ENCODE measurements around the gene KLC1.

KLC1 gene

GRCh38 chr14:103713304-103714062 lies 84.5 kb downstream of the KLC1 start:
- TF ChIP-seq SIN3A (IDR thresholded peaks at IDR 0.05; ENCODE audit: borderline replicate concordance, insufficient read depth, low read length), result no peak
- TF ChIP-seq, protein P1, sequence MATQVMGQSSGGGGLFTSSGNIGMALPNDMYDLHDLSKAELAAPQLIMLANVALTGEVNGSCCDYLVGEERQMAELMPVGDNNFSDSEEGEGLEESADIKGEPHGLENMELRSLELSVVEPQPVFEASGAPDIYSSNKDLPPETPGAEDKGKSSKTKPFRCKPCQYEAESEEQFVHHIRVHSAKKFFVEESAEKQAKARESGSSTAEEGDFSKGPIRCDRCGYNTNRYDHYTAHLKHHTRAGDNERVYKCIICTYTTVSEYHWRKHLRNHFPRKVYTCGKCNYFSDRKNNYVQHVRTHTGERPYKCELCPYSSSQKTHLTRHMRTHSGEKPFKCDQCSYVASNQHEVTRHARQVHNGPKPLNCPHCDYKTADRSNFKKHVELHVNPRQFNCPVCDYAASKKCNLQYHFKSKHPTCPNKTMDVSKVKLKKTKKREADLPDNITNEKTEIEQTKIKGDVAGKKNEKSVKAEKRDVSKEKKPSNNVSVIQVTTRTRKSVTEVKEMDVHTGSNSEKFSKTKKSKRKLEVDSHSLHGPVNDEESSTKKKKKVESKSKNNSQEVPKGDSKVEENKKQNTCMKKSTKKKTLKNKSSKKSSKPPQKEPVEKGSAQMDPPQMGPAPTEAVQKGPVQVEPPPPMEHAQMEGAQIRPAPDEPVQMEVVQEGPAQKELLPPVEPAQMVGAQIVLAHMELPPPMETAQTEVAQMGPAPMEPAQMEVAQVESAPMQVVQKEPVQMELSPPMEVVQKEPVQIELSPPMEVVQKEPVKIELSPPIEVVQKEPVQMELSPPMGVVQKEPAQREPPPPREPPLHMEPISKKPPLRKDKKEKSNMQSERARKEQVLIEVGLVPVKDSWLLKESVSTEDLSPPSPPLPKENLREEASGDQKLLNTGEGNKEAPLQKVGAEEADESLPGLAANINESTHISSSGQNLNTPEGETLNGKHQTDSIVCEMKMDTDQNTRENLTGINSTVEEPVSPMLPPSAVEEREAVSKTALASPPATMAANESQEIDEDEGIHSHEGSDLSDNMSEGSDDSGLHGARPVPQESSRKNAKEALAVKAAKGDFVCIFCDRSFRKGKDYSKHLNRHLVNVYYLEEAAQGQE (IDR thresholded peaks at IDR 0.05; ENCODE audit: insufficient read depth in 1 of 2, low read depth in 2 of 2, low read length in 2 of 2), result no peak
- no peak for TF ChIP-seq FOXP2 (optimal IDR thresholded peaks at IDR 0.05; ENCODE audit: borderline replicate concordance, extremely low read depth, extremely low read length, insufficient read depth)
- no peak for TF ChIP-seq POLR2AphosphoS5 (IDR thresholded peaks at IDR 0.05; ENCODE audit: low read depth, low read length)
- TF ChIP-seq TAF1 (IDR thresholded peaks at IDR 0.05; ENCODE audit: borderline replicate concordance, insufficient read depth, low read length), result no peak

GRCh38 chr14:103714063-103714724 lies 85.2 kb downstream of the KLC1 start:
- TF ChIP-seq FOXP2 (optimal IDR thresholded peaks at IDR 0.05; ENCODE audit: borderline replicate concordance, extremely low read depth, extremely low read length, insufficient read depth) (no peak), POLR2AphosphoS5 (IDR thresholded peaks at IDR 0.05; ENCODE audit: low read depth, low read length) (no peak), SIN3A (IDR thresholded peaks at IDR 0.05; ENCODE audit: borderline replicate concordance, insufficient read depth, low read length) (no peak), TAF1 (IDR thresholded peaks at IDR 0.05; ENCODE audit: borderline replicate concordance, insufficient read depth, low read length) (no peak)

- TF ChIP-seq FOXP2 (optimal IDR thresholded peaks at IDR 0.05; ENCODE audit: borderline replicate concordance, extremely low read depth, extremely low read length, insufficient read depth) (no peak), TAF1 (IDR thresholded peaks at IDR 0.05; ENCODE audit: borderline replicate concordance, insufficient read depth, low read length) (peak; percentile 56; the same call in 1 of the 2 replicates)
Observed at GRCh38 chr14:103715052-103716000, 86.3 kb downstream of the KLC1 start, which contains the start of the genes XRCC3 and ZFYVE21. Gene XRCC3, minus strand, starts transcription at chr14:103715451. Its CDS starts 4,364 bp downstream, at chr14:103711087. Gene ZFYVE21, plus strand, starts transcription at chr14:103715810. Its CDS starts 32 bp downstream, at chr14:103715842.

DNA sequence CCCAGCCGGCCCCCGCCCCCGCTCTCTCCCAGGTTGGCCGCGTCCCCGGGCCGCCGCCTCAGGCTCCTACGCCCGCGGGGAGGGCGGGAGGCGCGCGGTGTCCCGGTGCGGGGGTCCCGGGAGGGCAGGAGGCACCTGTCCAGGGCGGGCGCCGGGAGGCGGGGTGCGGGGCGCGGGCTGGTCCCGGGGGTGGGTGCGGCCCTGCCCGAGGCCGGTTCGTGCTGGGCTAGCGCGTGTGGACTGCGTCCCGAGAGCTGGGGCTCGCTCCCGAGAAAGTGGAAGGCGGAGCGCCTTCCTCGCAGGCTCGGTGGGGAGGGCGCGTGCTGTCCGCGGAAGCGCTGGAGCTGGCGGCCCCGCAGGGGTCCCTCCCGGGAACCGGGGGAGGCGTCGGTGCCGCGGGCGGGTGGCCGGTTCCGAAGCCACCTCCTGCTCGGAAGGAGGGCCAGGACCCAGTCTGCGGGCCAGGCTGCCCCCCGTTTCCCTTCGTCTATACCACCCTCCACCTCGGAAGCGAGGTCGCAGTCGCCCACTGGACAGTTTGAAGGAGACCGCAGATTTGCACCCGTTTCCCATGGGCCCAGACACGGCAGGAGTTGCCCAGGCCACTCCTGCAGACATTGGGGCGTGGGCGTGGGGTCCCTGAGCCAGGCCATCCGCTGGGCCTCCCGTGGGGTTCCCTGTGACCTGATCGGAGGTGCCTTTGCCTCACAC lies 87.2 kb downstream of the KLC1 start:
- TF ChIP-seq, protein P1 (IDR thresholded peaks at IDR 0.05; ENCODE audit: insufficient read depth in 1 of 2, low read depth in 2 of 2, low read length in 2 of 2), result no peak
- TF ChIP-seq SIN3A (IDR thresholded peaks at IDR 0.05; ENCODE audit: borderline replicate concordance, insufficient read depth, low read length), result no peak
- no peak for TF ChIP-seq FOXP2 (optimal IDR thresholded peaks at IDR 0.05; ENCODE audit: borderline replicate concordance, extremely low read depth, extremely low read length, insufficient read depth)
- no peak for TF ChIP-seq POLR2AphosphoS5 (IDR thresholded peaks at IDR 0.05; ENCODE audit: low read depth, low read length)
- TF ChIP-seq TAF1 (IDR thresholded peaks at IDR 0.05; ENCODE audit: borderline replicate concordance, insufficient read depth, low read length), result no peak

DNA sequence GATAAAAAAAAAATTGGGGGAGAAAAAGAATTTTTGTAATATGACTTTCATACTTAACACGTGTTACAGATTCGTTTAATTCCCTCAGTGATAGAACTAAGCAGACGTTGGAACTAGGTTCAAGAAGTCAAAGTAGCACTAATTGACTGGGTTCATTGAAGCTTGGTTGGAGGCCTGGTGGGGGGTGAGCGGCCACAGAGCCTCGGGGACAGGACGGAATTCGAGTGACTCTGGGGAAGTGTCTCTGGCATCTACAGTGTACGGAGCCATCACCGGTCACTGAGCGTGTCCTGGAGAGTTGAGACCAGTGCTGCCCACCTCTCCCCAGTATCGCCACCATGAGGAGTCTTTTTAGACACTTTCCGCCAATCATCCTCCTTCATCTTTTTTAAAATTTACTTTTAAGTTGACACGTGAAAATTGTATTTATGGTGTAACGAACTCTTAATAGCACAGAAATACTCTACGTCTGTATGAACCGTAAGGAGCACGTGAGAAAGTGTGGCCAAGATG lies 87.9 kb downstream of the KLC1 start:
- TF ChIP-seq TAF1 (IDR thresholded peaks at IDR 0.05; ENCODE audit: borderline replicate concordance, insufficient read depth, low read length) (no peak), POLR2AphosphoS5 (IDR thresholded peaks at IDR 0.05; ENCODE audit: low read depth, low read length) (no peak), FOXP2 (optimal IDR thresholded peaks at IDR 0.05; ENCODE audit: borderline replicate concordance, extremely low read depth, extremely low read length, insufficient read depth) (no peak), SIN3A (IDR thresholded peaks at IDR 0.05; ENCODE audit: borderline replicate concordance, insufficient read depth, low read length) (no peak)
- TF ChIP-seq, protein P1 (IDR thresholded peaks at IDR 0.05; ENCODE audit: insufficient read depth in 1 of 2, low read depth in 2 of 2, low read length in 2 of 2), result no peak
